ENCODE results near the gene CUTA.

CUTA gene

GRCh38 chr6:33417903-33418689 lies at the start of gene CUTA:
TSS of gene CUTA (minus strand) at chr6:33418107. CDS start at chr6:33418000, 107 bp downstream.
- ATAC-seq: peak; percentile 86 to 91

GRCh38 chr6:33467091-33467490 lies 49.2 kb upstream of the CUTA start:
- ATAC-seq: no peak

GRCh38 chr6:33466075-33466735 lies 48.3 kb upstream of the CUTA start:
- ATAC-seq: no peak

GRCh38 chr6:33459226-33459625 lies 41.3 kb upstream of the CUTA start:
- ATAC-seq: no peak

GRCh38 chr6:33458676-33459075 lies 40.8 kb upstream of the CUTA start:
- no peak for ATAC-seq

GRCh38 chr6:33456156-33456555 lies 38.2 kb upstream of the CUTA start:
- ATAC-seq: no peak

GRCh38 chr6:33455051-33455450 lies 37.1 kb upstream of the CUTA start:
- no peak for ATAC-seq

- peak; percentile 99 to 100 for ATAC-seq
Observed at GRCh38 chr6:33454009-33454946, 36.4 kb upstream of the CUTA start, which contains the start of gene ZBTB9. TSS of gene ZBTB9 (plus strand) at chr6:33454576. CDS start at chr6:33455101, 525 bp downstream.

- ATAC-seq: no peak
Observed at GRCh38 chr6:33453393-33454008, 35.6 kb upstream of the CUTA start.

- no peak for ATAC-seq
Observed at GRCh38 chr6:33452496-33452895, 34.6 kb upstream of the CUTA start.

- ATAC-seq: no peak
Observed at GRCh38 chr6:33451606-33452005, 33.7 kb upstream of the CUTA start.

GRCh38 chr6:33450434-33450833 lies 32.5 kb upstream of the CUTA start:
- ATAC-seq: no peak

- no peak for ATAC-seq
Observed at GRCh38 chr6:33446356-33446755, 28.4 kb upstream of the CUTA start.

GRCh38 chr6:33445119-33445603 lies 27.3 kb upstream of the CUTA start:
- no peak for ATAC-seq

GRCh38 chr6:33443619-33444504 lies 26.0 kb upstream of the CUTA start:
- no peak for ATAC-seq

GRCh38 chr6:33443025-33443424 lies 25.1 kb upstream of the CUTA start:
- ATAC-seq: no peak

GRCh38 chr6:33442283-33442682 lies 24.4 kb upstream of the CUTA start:
- no peak for ATAC-seq

GRCh38 chr6:33441457-33441856 lies 23.6 kb upstream of the CUTA start:
- no peak for ATAC-seq

- ATAC-seq: no peak
Observed at GRCh38 chr6:33440649-33441309, 22.9 kb upstream of the CUTA start.

GRCh38 chr6:33439956-33440648 lies 22.2 kb upstream of the CUTA start:
- ATAC-seq: no peak
